Endothelial cell of umbilical vein (primary cell): ENCODE measurements around the gene BABAM2.

Experiments used
- CTCF ChIP-seq, 2 donors: IDR thresholded peaks; 1 replicate in 1 of 2; 2 replicates in 1 of 2; pipeline ENCODE4 v1.5.1; 2011; ENCODE audit warnings: low read length in 2 of 2, mild to moderate bottlenecking in 2 of 2, moderate library complexity in 2 of 2, control low read depth in 1 of 2, inconsistent platforms in 1 of 2, low read depth in 1 of 2; ENCODE audit not compliant: insufficient read depth in 1 of 2; ENCODE audit errors: extremely low read depth in 1 of 2
- EZH2 ChIP-seq: IDR thresholded peaks from 2 replicates; pipeline ENCODE4 v1.6.1; 2012; ENCODE audit warnings: borderline replicate concordance, low read depth, mild to moderate bottlenecking, moderate library complexity, low read length, inconsistent platforms; ENCODE audit not compliant: severe bottlenecking
- FOS ChIP-seq: IDR thresholded peaks from 2 replicates; pipeline ENCODE4 v1.6.1; 2011; ENCODE audit warnings: mild to moderate bottlenecking, low read length, moderate library complexity, borderline replicate concordance; ENCODE audit not compliant: insufficient read depth
- GATA2 ChIP-seq: IDR thresholded peaks from 2 replicates; pipeline ENCODE4 v1.7.0; 2011; ENCODE audit warnings: low read depth, mild to moderate bottlenecking, moderate library complexity, mixed read lengths, low read length; ENCODE audit not compliant: insufficient read length, insufficient read depth
- JUN ChIP-seq: IDR thresholded peaks from 2 replicates; pipeline ENCODE4 v1.6.1; 2011; ENCODE audit warnings: borderline replicate concordance, low read depth; ENCODE audit not compliant: insufficient read length, insufficient read depth
- MAX ChIP-seq: IDR thresholded peaks from 2 replicates; pipeline ENCODE4 v1.6.1; 2011; ENCODE audit not compliant: insufficient read depth, insufficient read length
- MYC ChIP-seq: IDR thresholded peaks from one replicate; pipeline ENCODE4 v1.6.1; 2011; ENCODE audit warnings: mild to moderate bottlenecking, low read depth, low read length
- POLR2A ChIP-seq: IDR thresholded peaks from 2 replicates; pipeline ENCODE4 v1.6.1; 2012; ENCODE audit warnings: low read depth, mild to moderate bottlenecking, control low read depth, low read length
- POLR2AphosphoS5 ChIP-seq: IDR thresholded peaks from 2 replicates; pipeline ENCODE4 v1.6.1; 2012; ENCODE audit warnings: low read depth, mild to moderate bottlenecking, control low read depth, low read length, moderate library complexity; ENCODE audit not compliant: insufficient read depth

GRCh38 chr2:28148566-28148965 is 258.0 kb downstream of the BABAM2 start:
- no peak for TF ChIP-seq POLR2A
- TF ChIP-seq CTCF (IDR thresholded peaks at IDR 0.05; ENCODE audit: extremely low read depth in 1 of 2, insufficient read depth in 1 of 2, low read depth in 1 of 2, low read length in 2 of 2) = no peak
- no peak for TF ChIP-seq POLR2AphosphoS5
- TF ChIP-seq MYC = no peak
- no peak for TF ChIP-seq EZH2
- TF ChIP-seq FOS = no peak
- TF ChIP-seq MAX = no peak
- TF ChIP-seq GATA2 = no peak
- no peak for TF ChIP-seq JUN
